GM18519 (cell line): ENCODE results near the gene HMCN2.

Source experiments
- ATAC-seq: cut with Tn5 transposase; IDR thresholded peaks from one replicate; pipeline ENCODE4 v1.9.1; 2021; ENCODE audit warnings: mild to moderate bottlenecking, moderate library complexity; ENCODE audit not compliant: unreplicated experiment, low FRiP score

The HMCN2 gene

GRCh38 chr9:130341839-130342713, 76.5 kb downstream of the HMCN2 start:
- no peak for ATAC-seq

- no peak for ATAC-seq
Measured at GRCh38 chr9:130342714-130343085, 77.1 kb downstream of the HMCN2 start.

- no peak for ATAC-seq
Measured at GRCh38 chr9:130343445-130343918, 77.9 kb downstream of the HMCN2 start.

- ATAC-seq, result no peak
Measured at GRCh38 chr9:130344366-130344765, 78.8 kb downstream of the HMCN2 start.

- no peak for ATAC-seq
Measured at GRCh38 chr9:130345009-130345896, 79.7 kb downstream of the HMCN2 start.

GRCh38 chr9:130345897-130346385, 80.4 kb downstream of the HMCN2 start:
- ATAC-seq, result no peak

GRCh38 chr9:130346431-130346830, 80.9 kb downstream of the HMCN2 start:
- ATAC-seq, result no peak

- no peak for ATAC-seq
Measured at GRCh38 chr9:130347036-130347435, 81.5 kb downstream of the HMCN2 start.

GRCh38 chr9:130347931-130348330, 82.4 kb downstream of the HMCN2 start:
- ATAC-seq, result no peak

- ATAC-seq, result no peak
Measured at GRCh38 chr9:130348341-130348740, 82.8 kb downstream of the HMCN2 start.

GRCh38 chr9:130348881-130349280, 83.3 kb downstream of the HMCN2 start:
- no peak for ATAC-seq

- no peak for ATAC-seq
Measured at GRCh38 chr9:130349398-130349797, 83.8 kb downstream of the HMCN2 start.

- no peak for ATAC-seq
Measured at GRCh38 chr9:130351343-130351742, 85.8 kb downstream of the HMCN2 start.

GRCh38 chr9:130352081-130352480, 86.5 kb downstream of the HMCN2 start:
- ATAC-seq, result no peak

GRCh38 chr9:130352586-130353285, 87.2 kb downstream of the HMCN2 start:
- no peak for ATAC-seq

- ATAC-seq, result no peak
Measured at GRCh38 chr9:130354378-130354777, 88.8 kb downstream of the HMCN2 start.

- no peak for ATAC-seq
Measured at GRCh38 chr9:130354806-130355205, 89.2 kb downstream of the HMCN2 start.

- ATAC-seq, result no peak
Measured at GRCh38 chr9:130356033-130356432, 90.5 kb downstream of the HMCN2 start.

GRCh38 chr9:130356877-130357584, 91.5 kb downstream of the HMCN2 start:
- ATAC-seq, result no peak

GRCh38 chr9:130358928-130359327, 93.4 kb downstream of the HMCN2 start:
- no peak for ATAC-seq
